ENCODE measurements around the gene CBLC.
"Not testable (repeated sequence)": the region's sequence is repeated elsewhere in the genome, so short reads cannot be mapped to it uniquely, and the experiment has no call there.

CBLC gene

DNA sequence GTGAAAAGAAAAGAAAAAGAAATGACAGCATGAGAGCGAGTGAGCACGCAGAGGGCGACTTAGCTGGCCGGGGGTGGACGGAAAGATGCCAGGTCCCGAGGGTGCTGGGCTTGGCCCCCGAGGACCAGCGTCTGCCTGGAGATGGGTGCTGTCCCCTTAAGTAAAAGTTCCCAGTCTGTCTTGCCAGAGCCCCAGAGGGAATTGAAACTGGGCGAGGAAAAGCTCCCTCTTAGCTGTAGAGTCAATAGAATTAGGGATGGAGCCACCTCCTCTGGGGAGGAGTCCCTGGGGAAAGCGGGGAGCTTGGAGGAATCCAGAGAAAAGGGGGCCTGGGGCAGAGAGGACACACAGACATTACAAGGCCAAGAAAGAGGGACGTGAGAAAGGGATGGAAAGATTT lies 44.5 kb downstream of the CBLC start:
- DNase-seq, result no peak

DNA sequence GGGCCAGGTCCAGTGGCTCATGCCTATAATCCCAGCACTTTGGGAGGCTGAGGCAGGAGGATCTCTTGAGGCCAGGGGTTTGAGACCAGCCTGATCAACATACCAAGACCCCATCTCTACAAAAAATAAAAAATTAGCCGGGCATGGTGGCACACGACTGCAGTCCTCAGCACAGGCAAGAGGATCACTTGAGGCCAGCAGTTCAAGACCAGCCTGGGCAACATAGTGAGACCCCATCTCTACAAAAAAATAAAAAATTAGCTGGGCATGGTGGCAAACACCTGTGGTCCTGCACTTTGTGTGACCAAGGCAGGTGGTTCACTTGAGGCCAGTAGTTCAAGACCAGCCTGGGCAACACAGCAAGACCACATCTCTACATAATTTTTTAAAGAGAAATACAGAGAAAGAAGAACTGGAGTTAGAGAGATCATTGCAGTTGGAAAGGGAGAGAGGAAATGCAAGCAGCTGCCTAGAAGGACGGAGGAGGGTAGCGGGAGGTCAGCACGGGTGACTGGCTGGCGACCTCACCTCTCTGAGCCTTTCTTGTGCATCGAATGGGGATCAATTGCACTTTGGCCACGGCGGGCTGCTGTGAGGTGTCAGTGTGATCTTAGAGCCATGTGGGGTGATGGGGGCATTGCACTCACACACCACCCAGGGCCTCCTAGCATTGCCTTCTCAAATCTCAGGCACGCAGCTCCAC lies 45.1 kb downstream of the CBLC start:
- no peak for DNase-seq

DNA sequence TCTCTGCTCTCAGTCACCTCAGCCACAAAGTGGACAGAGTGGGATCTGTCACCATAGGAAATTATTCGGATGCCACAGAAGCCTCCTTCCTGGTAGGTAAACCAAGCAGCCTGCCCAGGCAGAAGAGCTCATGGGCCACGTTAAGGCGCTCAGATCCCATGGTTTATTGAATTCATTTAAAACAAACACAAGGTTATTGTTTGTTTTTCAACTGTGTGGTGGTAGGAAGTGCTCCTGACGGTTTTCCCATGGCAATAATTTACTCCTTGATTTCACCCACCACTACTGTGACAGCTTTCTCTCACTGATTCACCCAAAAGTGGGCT lies 45.6 kb downstream of the CBLC start:
- no peak for DNase-seq

DNA sequence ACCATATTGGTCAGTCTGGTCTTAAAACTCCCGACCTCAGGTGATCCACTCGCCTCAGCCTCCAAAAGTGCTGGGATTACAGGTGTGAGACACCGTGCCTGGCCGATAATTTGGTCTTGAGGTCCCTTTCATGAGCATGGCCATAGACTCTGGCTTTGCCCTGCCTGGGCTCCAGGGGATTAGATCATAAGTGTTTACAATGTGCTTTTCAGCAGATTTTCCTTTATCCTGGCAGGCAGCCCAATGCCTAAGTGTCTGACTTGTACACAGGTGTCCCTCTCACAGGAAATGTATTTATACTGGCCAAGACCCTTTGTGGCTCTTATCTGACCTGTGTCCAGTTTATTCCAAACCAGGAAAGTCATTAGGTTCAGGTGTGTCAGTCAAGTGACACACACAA lies 47.1 kb downstream of the CBLC start:
- DNase-seq, result no peak

DNA sequence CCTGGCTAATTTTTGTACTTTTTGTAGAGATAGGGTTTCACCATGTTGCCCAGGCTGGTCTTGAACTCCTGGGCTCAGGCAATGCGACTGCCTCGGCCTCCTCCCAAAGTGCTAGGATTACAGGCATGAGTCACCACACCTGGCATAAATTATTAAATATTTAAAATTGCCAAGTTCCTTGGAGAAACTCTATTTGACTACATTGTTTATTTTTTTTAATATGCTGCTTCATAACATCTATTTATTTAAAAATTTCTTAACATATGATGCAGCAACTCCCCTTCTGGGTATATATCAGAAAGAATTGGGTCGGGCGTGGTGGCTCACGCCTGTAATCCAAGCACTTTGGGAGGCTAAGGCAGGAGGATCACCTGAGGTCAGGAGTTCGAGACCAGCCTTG lies 55.2 kb downstream of the CBLC start:
- not testable (repeated sequence) for DNase-seq

DNA sequence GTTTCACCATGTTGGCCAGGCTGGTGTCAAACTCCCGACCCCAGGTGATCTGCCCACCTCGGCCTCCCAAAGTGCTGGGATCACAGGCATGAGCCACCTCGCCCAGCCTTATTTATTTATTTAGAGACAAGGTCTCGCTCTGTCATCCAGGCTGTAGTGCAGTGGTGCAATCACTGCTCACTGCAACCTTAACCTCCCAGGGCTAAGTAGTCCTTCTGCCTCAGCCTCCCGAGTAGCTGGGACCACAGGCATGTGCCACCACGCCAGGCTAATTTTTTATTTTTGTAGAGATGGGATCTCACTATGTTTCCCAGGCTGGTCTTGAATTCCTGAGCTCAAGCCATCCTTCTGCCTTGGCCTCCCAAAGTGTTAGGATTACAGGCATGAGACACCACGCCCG lies 56.7 kb downstream of the CBLC start:
- not testable (repeated sequence) for DNase-seq

DNA sequence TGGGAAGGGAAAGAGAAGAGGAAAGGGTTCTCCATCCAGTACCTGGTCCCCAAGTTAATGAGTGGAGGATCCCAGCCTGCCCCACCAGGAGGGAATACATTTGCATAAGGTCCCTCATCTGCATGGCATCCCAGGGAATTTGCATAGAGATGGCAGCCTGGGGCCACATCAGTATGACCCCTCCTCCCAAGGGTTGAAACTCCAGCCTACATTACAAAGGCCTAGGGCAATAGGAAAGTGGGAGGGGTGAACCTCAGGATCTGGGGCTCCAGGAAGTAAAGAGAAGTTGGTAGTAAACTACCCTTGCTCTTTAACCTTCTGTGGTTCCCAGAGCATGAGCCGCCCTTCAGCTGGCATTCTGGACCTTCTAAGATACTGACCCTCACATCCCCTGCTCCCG lies 61.6 kb downstream of the CBLC start:
- no peak for DNase-seq

DNA sequence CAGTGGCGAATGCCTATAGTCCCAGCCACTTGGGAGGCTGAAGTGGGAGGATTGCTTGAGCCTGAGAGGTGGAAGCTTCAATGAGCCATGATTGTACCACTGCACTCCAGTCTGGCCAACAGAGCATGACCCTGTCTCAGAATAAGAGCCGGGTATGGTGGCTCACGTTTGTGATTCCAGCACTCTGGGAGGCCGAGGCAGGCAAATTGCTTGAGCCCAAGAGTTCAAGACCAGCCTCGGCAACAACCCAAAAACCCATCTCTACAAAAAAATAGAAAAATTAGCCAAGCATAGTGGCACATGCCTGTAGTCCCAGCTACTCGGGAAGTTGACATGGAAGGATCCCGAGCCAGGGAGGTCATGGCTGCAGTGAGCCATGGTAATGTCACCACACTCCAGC lies 63.1 kb downstream of the CBLC start:
- no peak for DNase-seq

DNA sequence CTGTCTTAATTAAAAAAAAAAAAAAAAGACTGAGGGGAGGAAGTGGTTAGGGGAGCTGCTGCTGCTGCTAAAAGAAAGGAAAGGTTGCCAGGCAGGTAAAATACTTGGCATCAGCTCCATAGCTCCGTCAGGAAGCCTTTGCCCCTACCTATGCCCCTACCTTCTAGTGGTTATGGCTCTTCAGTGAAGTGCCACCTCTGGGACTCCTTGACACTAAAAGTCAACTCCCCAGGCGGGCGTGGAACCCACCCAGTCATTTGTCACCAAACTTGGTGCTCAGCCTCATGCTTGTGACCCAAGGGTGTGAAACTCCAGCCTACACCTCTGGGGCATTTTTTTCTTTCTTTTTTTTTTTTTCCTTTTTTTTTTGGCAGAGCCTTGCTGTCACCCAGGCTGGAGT lies 63.5 kb downstream of the CBLC start:
- no peak for DNase-seq

DNA sequence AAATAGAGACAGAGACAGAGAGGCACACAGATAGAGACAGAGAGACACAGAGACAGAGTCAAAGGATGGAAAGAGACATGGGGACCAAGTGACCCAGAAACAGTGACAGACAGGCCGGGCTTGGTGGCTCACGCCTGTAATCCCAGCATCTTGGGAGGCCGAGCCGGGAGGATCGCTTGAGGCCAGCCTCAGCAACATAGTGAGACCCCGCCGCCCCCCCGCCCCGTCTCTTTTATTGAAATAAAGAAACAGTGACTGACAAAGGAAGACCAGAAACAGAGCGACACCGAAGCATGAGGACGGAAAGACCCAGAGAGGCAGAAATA lies 67.6 kb downstream of the CBLC start:
- DNase-seq, result no peak

DNA sequence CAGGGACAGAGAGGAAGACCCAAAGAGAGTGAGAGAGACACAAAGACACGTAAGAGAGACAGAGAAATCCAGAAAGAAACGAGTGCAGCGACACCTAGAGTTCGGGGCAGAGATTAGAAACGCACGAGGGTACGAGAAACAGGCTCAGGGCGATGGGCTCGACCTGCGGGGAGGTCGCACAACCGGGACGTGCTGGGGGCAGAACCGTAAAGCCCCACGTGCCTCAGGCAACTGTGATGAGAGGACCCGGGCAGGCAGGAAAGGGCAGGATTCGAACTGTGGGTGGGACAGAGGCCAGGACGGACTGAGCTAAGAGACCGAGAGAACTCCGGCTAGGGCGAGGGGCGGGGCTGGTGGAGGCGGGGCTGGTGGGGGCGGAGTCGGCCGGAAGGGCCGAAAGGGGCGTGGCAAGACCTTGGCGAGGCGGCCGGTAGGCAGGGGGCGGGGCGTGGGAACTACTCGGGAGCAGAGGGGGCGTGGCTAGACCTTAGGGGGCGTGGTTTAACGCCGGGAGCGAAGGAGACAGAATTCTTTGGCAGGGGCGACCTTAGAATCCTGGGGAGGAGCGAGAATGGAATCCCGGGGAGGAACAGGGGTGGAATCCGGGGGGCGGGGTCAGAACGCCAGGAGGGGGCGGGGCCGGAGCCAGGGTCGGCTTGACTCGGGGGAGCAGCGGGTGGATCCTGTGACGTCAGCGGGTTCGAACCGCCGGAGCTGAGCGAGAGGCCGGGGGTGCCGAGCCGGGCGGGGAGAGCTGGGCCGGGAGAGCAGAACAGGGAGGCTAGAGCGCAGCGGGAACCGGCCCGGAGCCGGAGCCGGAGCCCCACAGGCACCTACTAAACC lies 68.1 kb downstream of the CBLC start, which contains the start of gene NECTIN2:
TSS of gene NECTIN2 (plus strand) at position 686 of the 843 bp plus-strand sequence. CDS start 229 bp downstream, outside the sequence.
- DNase-seq, result peak; percentile 46

DNA sequence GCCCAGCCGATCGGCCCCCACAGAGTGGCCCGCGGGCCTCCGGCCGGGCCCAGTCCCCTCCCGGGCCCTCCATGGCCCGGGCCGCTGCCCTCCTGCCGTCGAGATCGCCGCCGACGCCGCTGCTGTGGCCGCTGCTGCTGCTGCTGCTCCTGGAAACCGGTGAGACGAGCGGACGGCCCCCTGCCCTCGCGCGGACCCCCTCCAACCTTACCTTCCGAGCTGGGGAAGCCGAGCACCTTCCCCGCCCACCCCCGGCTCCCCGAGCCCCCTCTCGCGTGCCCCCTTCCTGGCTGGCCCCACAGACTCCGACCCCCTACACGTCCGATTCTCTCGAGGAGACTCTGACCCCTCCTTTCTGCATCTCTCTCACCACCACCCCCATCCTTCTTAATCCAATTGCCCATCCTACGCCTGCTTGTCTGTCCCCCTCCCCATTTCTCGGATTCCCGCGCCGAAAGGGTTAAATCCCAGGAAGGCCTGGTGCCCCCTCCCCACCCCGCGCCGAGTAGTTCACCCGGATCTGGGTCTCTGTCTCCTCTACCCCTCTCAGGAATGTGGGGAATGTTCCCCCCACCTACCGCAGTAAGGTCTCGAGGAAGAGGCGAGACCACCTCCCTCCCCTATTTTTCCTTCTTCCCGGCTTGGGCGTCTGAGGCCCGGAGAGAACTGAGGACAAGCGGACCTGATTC lies 68.9 kb downstream of the CBLC start:
- DNase-seq, result no peak

DNA sequence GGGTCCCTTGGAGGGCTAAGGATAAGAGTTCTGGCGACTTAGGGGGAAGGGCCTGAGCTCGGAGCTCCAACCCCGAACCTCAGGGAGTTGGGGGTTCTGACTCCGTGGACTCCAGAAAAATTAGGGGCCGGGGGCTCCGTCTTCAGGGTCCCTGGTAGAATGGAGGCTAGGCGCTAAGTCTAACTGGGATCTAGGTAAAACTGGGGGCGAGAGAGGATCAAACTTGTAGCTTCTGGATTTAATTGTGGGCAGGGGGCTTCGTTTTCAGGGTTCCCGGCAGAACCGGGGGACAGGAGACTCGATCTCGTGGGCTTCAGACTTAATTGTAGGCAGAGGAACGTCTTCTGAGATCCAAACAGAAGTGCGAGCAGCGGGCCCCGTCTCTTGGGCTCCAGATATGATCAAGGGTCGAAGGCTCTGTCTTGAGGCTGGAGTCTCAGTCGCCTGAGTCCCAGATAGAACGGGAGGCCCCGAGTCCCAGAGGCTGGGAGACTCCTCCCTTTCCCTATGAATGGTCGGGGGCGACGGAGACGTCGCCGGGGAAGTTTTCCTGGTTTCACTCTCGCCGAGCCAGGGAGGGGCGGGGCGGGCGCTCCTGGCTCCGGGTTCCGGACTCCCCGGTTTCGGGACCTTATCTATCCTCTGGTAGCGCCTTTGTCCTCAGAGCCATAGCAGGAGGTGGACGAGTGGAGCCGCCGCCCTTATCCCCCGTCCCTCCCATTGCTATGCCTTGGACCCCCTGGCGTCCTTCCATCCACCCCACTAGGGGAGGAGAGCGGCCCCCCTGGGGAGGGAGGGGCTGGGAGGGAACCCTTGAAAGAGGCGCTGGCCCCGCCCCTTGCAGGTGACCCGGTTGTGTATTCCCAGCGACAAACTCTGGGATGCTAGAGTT lies 69.7 kb downstream of the CBLC start:
- DNase-seq, result no peak

DNA sequence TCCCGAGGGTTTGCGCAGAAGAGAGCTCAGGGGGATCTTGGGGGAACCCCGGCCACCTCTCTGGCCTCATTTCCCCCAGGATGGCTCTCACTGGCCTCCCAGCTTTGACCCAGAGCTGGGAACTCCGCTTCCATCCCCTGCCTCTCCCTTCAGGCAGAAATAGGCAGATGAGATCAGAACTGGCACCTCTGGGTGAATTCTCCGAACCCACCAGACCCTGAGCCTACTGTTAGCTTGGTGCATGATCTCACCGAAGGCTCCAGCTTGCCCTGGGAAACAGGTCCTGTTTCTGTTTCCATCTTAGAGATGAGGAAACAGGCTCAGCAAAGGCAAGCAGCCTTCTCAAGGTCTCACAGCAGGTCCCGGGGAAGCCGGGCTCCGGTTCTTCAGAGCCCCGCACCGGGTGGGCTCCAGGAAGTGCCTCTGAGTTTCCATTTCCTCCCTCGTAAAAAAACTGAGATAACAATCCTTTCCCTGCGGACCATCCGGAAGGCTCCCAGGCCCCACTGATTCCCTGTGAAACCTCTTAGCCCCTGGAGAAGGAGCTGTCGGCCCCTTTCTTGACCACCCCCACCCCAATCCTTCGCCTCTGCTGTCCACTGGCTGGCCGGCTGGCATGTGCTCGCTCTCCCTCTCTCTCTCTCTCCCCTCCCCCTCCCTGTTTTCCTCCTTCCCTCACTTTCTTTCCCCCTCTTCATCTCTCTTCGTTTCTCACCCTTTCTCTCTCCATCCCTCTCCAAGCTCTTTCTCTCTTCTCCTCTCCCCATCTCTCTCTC lies 70.5 kb downstream of the CBLC start:
- DNase-seq, result no peak

DNA sequence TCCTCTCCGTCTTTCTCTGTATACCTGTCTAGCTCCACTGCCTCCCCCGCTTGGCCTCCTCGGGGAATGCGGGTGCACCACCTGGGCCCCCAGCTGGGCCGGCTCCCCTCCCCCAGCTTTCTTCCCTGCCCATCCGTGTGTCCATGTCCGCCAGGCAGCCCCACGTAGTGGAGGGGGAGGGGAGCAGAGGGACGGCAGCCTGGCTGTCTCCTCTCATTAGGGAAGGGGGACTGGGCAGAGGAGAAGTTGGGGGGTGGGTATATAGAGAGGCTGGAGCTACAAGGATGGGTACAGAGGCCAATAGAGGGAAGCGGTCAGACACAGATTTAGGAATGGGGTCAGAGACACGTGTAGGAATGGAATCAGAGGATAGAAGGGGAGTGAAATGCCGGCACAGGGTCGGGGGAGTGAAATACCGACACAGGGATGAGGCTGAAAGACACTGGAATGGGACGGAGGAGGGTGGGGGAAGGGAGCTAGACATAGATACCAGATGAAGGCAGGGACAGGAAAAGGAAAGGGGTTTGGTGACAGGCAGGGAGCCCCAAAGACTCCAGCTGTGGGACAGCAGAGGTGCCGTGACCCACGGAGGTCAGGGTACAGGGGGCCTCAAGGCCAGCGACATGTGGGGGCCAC lies 71.2 kb downstream of the CBLC start:
- no peak for DNase-seq
